SK-N-SH (cell line): ENCODE measurements around the gene RNF146. TPM values are rescaled to one million over a fixed set of nuclear protein-coding genes. Genes with fewer than 3 reads are reported as not detected.

ENCODE experiments used
- CTCF ChIA-PET: fragments of 300-600, 350-600 bp; formaldehyde crosslinking; extraction: SDS; loops from one replicate; lab custom pipeline; 2021; lab: Yijun Ruan, JAX
- POLR2A ChIA-PET: fragments of 350-600 bp; sonication (Branson Sonifier 250); formaldehyde crosslinking; extraction: SDS; loops from one replicate; lab custom pipeline; 2020; ENCODE audit warnings: antibody characterized with exemption, inconsistent platforms; lab: Yijun Ruan, JAX
- DNase-seq: peaks from one replicate; pipeline ENCODE4 v3.0.0; 2012
- H2AFZ ChIP-seq: fragments of 200-600 bp; sonication (generic); 2 replicates; pipeline ENCODE4 v1.8.1; 2016; ENCODE audit warnings: antibody characterized with exemption, mild to moderate bottlenecking, low read depth
- H3F3A ChIP-seq: fragments of 200-600 bp; sonication (generic); replicated peaks from 2 replicates; pipeline ENCODE3; 2016; ENCODE audit warnings: antibody characterized with exemption, mild to moderate bottlenecking; ENCODE audit not compliant: insufficient read depth
- H3K27ac ChIP-seq, 2 experiments: fragments of 200-500 bp in 1 of 2; fragments of 200-600 bp in 1 of 2; sonication (Bioruptor generic) in 1 of 2; sonication (generic), shearing (Covaris generic) in 1 of 2; 2 replicates each; pipeline versions ENCODE4 v1.5.1 to v1.6.1; 2014 to 2016; ENCODE audit warnings: low read depth in 2 of 2, inconsistent platforms in 1 of 2, low read length in 1 of 2, mild to moderate bottlenecking in 1 of 2, mixed read lengths in 1 of 2
- H3K27me3 ChIP-seq: fragments of 200-600 bp; sonication (generic), shearing (Covaris generic); 2 replicates; pipeline ENCODE4 v1.6.1; 2016; ENCODE audit warnings: mixed run types; ENCODE audit not compliant: insufficient read depth
- H3K36me3 ChIP-seq, 2 experiments: fragments of 200-500 bp in 1 of 2; fragments of 200-600 bp in 1 of 2; sonication (Bioruptor generic) in 1 of 2; sonication (generic) in 1 of 2; replicated peaks in 1 of 2; 2 replicates each; pipeline versions ENCODE3 to v1.5.1; 2014 to 2016; ENCODE audit warnings: low read length in 1 of 2, mild to moderate bottlenecking in 1 of 2; ENCODE audit not compliant: insufficient read depth in 2 of 2, control insufficient read depth in 1 of 2
- H3K4me1 ChIP-seq, 2 experiments: fragments of 200-500 bp in 1 of 2; fragments of 200-600 bp in 1 of 2; sonication (Bioruptor generic) in 1 of 2; sonication (generic), shearing (Covaris generic) in 1 of 2; 2 replicates each; pipeline versions ENCODE4 v1.5.1 to v1.6.1; 2014 to 2016; ENCODE audit warnings: low read depth in 1 of 2, low read length in 1 of 2, mixed run types in 1 of 2; ENCODE audit not compliant: insufficient read depth in 2 of 2, control insufficient read depth in 1 of 2
- H3K4me2 ChIP-seq: fragments of 200-600 bp; sonication (generic), shearing (Covaris generic); 2 replicates; pipeline ENCODE4 v1.6.1; 2017; ENCODE audit warnings: mixed run types
- H3K4me3 ChIP-seq, 2 experiments: fragments of 200-500 bp in 1 of 2; fragments of 200-600 bp in 1 of 2; sonication (Bioruptor generic) in 1 of 2; sonication (generic), shearing (Covaris generic) in 1 of 2; 2 replicates each; pipeline versions ENCODE4 v1.5.1 to v1.8.1; 2014 to 2016; ENCODE audit warnings: low read depth in 2 of 2, inconsistent platforms in 1 of 2, low read length in 1 of 2, mild to moderate bottlenecking in 1 of 2, mixed read lengths in 1 of 2, moderate library complexity in 1 of 2
- H3K79me2 ChIP-seq: fragments of 200-600 bp; sonication (generic); 2 replicates; pipeline ENCODE4 v1.8.1; 2017; ENCODE audit warnings: mild to moderate bottlenecking; ENCODE audit not compliant: insufficient read depth
- H3K9ac ChIP-seq: fragments of 200-600 bp; sonication (generic); 2 replicates; pipeline ENCODE4 v1.6.1; 2017; ENCODE audit warnings: mixed run types
- H3K9me2 ChIP-seq: fragments of 200-600 bp; sonication (generic); 2 replicates; pipeline ENCODE4 v1.6.1; 2017; ENCODE audit warnings: mixed run types
- H3K9me3 ChIP-seq: fragments of 200-600 bp; sonication (generic); 2 replicates; pipeline ENCODE4 v1.6.1; 2017; ENCODE audit warnings: mixed run types, mild to moderate bottlenecking, moderate library complexity
- H4K20me1 ChIP-seq: fragments of 200-600 bp; sonication (generic); 2 replicates; pipeline ENCODE4 v1.6.1; 2017; ENCODE audit warnings: mild to moderate bottlenecking, mixed run types; ENCODE audit not compliant: insufficient read depth
- ELF1 ChIP-seq: IDR thresholded peaks from 2 replicates; pipeline ENCODE4 v1.4.0; 2012
- EZH2phosphoT487 ChIP-seq: fragments of 200-600 bp; sonication (generic); IDR thresholded peaks from 2 replicates; pipeline ENCODE4 v1.6.1; 2017; ENCODE audit warnings: low read depth, mixed run types, mild to moderate bottlenecking, antibody characterized with exemption, moderate library complexity, borderline replicate concordance
- FOSL2 ChIP-seq: IDR thresholded peaks from 2 replicates; pipeline ENCODE4 v1.4.0; 2012; ENCODE audit warnings: low read depth, mild to moderate bottlenecking, moderate library complexity, borderline replicate concordance
- FOXM1 ChIP-seq: IDR thresholded peaks from 2 replicates; pipeline ENCODE4 v1.4.0; 2012; ENCODE audit warnings: low read depth, mild to moderate bottlenecking
- MAX ChIP-seq: IDR thresholded peaks from 2 replicates; pipeline ENCODE4 v1.4.0; 2012; ENCODE audit warnings: low read depth
- MXI1 ChIP-seq: IDR thresholded peaks from 2 replicates; pipeline ENCODE4 v1.6.1; 2012; ENCODE audit warnings: mild to moderate bottlenecking, low read depth, low read length, improper control_type of control experiment
- NFIC ChIP-seq: IDR thresholded peaks from 2 replicates; pipeline ENCODE4 v1.4.0; 2012; ENCODE audit warnings: borderline replicate concordance
- NRF1 ChIP-seq: IDR thresholded peaks from 2 replicates; pipeline ENCODE4 v1.6.1; 2012; ENCODE audit warnings: low read depth, mild to moderate bottlenecking, low read length
- RAD21 ChIP-seq: IDR thresholded peaks from 2 replicates; pipeline ENCODE4 v1.6.1; 2012; ENCODE audit warnings: mild to moderate bottlenecking, low read length
- RCOR1 ChIP-seq: fragments of 150-350 bp; IDR thresholded peaks from 2 replicates; pipeline ENCODE4 v1.6.1; 2017; ENCODE audit warnings: antibody characterized with exemption, low read length
- REST ChIP-seq: IDR thresholded peaks from 2 replicates; pipeline ENCODE4 v1.6.1; 2012; ENCODE audit warnings: mild to moderate bottlenecking, low read depth, low read length, moderate library complexity
- RFX5 ChIP-seq: IDR thresholded peaks from 2 replicates; pipeline ENCODE4 v1.6.1; 2012; ENCODE audit warnings: mild to moderate bottlenecking, improper control_type of control experiment, low read length
- SIN3A ChIP-seq: IDR thresholded peaks from 2 replicates; pipeline ENCODE4 v1.6.1; 2012; ENCODE audit warnings: low read depth, mild to moderate bottlenecking, low read length, moderate library complexity, borderline replicate concordance
- TAF1 ChIP-seq: IDR thresholded peaks from 2 replicates; pipeline ENCODE4 v1.6.1; 2012; ENCODE audit warnings: low read depth, mild to moderate bottlenecking, low read length, moderate library complexity, borderline replicate concordance
- TCF12 ChIP-seq: IDR thresholded peaks from 2 replicates; pipeline ENCODE4 v1.4.0; 2012
- TEAD4 ChIP-seq: IDR thresholded peaks from 2 replicates; pipeline ENCODE4 v1.4.0; 2012; ENCODE audit warnings: mild to moderate bottlenecking, borderline replicate concordance; ENCODE audit not compliant: insufficient read depth
- WGBS: methylation state at CpG from one replicate; pipeline ENCODE4 v1.1.6; 2017; ENCODE audit warnings: low lambda C conversion rate; 5-methylcytosine and 5-hydroxymethylcytosine counted together
- polyA plus RNA-seq, 3 experiments: library from polyadenylated mRNA; depleted of rRNA; stranded (reverse); fragments of >200 nt; gene quantifications; 2 replicates each; pipeline ENCODE4 v1.2.3, GENCODE V29; 2012
- TF ChIP-seq, protein P1 (sequence below): fragments of 150-350 bp; IDR thresholded peaks from 2 replicates; pipeline ENCODE4 v1.6.1; 2016; ENCODE audit warnings: mild to moderate bottlenecking, low read depth, low read length
- TF ChIP-seq, protein P2 (sequence below): fragments of 150-350 bp; IDR thresholded peaks from 2 replicates; pipeline ENCODE4 v1.6.1; 2017; ENCODE audit warnings: antibody characterized with exemption, low read length, low read depth, borderline replicate concordance
- TF ChIP-seq, protein P3 (sequence below): IDR thresholded peaks from 2 replicates; pipeline ENCODE4; 2012

Gene RNF146
- polyA plus RNA-seq, 1 of the 3 experiments (the other 2 are of a cell fraction), result 29.2 TPM

GRCh38 chr6:127262896-127263295 lies 3.8 kb upstream of the RNF146 start:
- WGBS, result 50% methylated on average over 1 of the region's 1 CpG
- TF ChIP-seq EZH2phosphoT487 (no peak), TAF1 (no peak), NRF1 (no peak), RFX5 (no peak), RCOR1 (no peak), NFIC (no peak)
- TF ChIP-seq, protein P1, sequence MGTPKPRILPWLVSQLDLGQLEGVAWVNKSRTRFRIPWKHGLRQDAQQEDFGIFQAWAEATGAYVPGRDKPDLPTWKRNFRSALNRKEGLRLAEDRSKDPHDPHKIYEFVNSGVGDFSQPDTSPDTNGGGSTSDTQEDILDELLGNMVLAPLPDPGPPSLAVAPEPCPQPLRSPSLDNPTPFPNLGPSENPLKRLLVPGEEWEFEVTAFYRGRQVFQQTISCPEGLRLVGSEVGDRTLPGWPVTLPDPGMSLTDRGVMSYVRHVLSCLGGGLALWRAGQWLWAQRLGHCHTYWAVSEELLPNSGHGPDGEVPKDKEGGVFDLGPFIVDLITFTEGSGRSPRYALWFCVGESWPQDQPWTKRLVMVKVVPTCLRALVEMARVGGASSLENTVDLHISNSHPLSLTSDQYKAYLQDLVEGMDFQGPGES, result no peak
- no peaks in the 10 kb centered on the region; the same call in 1 of the 2 replicates for H4K20me1 ChIP-seq
- no peak overlapping the region for H3K4me2 ChIP-seq
- H2AFZ ChIP-seq, result no peak overlapping the region
- no peaks in the 10 kb centered on the region; the same call in 1 of the 2 replicates for H3K27me3 ChIP-seq
- H3K9me3 ChIP-seq, result no peaks in the 10 kb centered on the region
- H3K9me2 ChIP-seq, result no peaks in the 10 kb centered on the region
- no peaks in the 10 kb centered on the region; a peak in 1 of 4 replicates for H3K4me1 ChIP-seq
- CTCF ChIA-PET, result interaction anchor here (0.9 to 1.2 kb wide), 3 partner anchors 38 to 276 kb away, joined by 3 to 4 read pairs (median 3); no protein-coding TSS in a partner anchor
- POLR2A ChIA-PET, result no interaction called here
- H3K79me2 ChIP-seq, result peaks cover 9% of the 10 kb centered on the region
- H3K9ac ChIP-seq, result no peak overlapping the region
- peaks cover 8% of the 10 kb centered on the region for H3F3A ChIP-seq
- DNase-seq, result no peak
- H3K36me3 ChIP-seq, result no peaks in the 10 kb centered on the region
- H3K27ac ChIP-seq, result no peak overlapping the region
- H3K4me3 ChIP-seq, result no peak overlapping the region

DNA sequence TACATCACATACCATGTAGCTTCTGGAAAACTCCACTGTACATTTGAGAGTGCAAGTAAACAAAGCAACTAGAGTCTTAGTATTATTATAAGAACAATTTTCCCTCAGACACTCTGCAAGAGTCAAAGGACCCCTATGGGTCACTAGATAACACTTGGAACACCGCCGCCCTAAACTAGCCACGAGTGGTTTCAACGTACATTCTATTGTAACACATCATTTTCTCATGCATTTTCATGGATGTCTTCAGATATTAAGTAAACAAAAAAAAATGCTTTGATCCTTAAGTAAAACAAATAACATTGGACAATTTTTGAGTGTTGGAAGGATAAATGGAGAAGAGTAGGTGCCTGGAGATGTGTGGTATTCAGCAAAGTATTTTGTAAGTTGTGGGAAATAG lies 3.2 kb upstream of the RNF146 start:
- no peaks in the 10 kb centered on the region for H3K9me2 ChIP-seq
- peaks cover 10% of the 10 kb centered on the region for H3F3A ChIP-seq
- H3K4me2 ChIP-seq, result no peak overlapping the region
- no peak overlapping the region for H2AFZ ChIP-seq
- no peaks in the 10 kb centered on the region for H3K9me3 ChIP-seq
- no peak overlapping the region for H3K4me3 ChIP-seq
- ChIA-PET CTCF (interaction anchor here (0.9 to 1.2 kb wide), 3 partner anchors 17 to 276 kb away, joined by 3 to 4 read pairs (median 4); no protein-coding TSS in a partner anchor), POLR2A (no interaction called here)
- no peak for DNase-seq
- no peaks in the 10 kb centered on the region for H3K36me3 ChIP-seq
- peaks cover 6% of the 10 kb centered on the region; the same call in 1 of the 2 replicates for H4K20me1 ChIP-seq
- H3K9ac ChIP-seq, result no peak overlapping the region
- no peaks in the 10 kb centered on the region; the same call in 1 of the 2 replicates for H3K27me3 ChIP-seq
- H3K79me2 ChIP-seq, result peaks cover 15% of the 10 kb centered on the region
- 65% methylated on average over 4 of the region's 4 CpGs for WGBS
- no peaks in the 10 kb centered on the region; a peak in 2 of 4 replicates for H3K4me1 ChIP-seq
- H3K27ac ChIP-seq, result no peak overlapping the region
- TF ChIP-seq, protein P2, sequence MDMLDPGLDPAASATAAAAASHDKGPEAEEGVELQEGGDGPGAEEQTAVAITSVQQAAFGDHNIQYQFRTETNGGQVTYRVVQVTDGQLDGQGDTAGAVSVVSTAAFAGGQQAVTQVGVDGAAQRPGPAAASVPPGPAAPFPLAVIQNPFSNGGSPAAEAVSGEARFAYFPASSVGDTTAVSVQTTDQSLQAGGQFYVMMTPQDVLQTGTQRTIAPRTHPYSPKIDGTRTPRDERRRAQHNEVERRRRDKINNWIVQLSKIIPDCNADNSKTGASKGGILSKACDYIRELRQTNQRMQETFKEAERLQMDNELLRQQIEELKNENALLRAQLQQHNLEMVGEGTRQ, result no peak
- TF ChIP-seq, protein P3, sequence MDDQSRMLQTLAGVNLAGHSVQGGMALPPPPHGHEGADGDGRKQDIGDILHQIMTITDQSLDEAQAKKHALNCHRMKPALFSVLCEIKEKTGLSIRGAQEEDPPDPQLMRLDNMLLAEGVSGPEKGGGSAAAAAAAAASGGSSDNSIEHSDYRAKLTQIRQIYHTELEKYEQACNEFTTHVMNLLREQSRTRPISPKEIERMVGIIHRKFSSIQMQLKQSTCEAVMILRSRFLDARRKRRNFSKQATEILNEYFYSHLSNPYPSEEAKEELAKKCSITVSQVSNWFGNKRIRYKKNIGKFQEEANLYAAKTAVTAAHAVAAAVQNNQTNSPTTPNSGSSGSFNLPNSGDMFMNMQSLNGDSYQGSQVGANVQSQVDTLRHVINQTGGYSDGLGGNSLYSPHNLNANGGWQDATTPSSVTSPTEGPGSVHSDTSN, result no peak
- TF ChIP-seq FOSL2 (no peak), TCF12 (no peak), MXI1 (no peak), SIN3A (no peak), ELF1 (no peak), TEAD4 (no peak), MAX (no peak), REST (no peak), FOXM1 (no peak), RAD21 (no peak)
- TF ChIP-seq, protein P1, result no peak
